GM21576 (cell line): ENCODE results near the gene CASQ2.

ENCODE experiments used
- ATAC-seq: cut with Tn5 transposase; IDR thresholded peaks from one replicate; pipeline ENCODE4 v1.9.1; 2021; ENCODE audit warnings: mild to moderate bottlenecking, moderate library complexity; ENCODE audit not compliant: unreplicated experiment

Gene CASQ2

GRCh38 chr1:115732316-115732715 lies 36.2 kb downstream of the CASQ2 start:
- no peak for ATAC-seq

GRCh38 chr1:115729756-115730155 lies 38.8 kb downstream of the CASQ2 start:
- ATAC-seq: peak; percentile 100

GRCh38 chr1:115728341-115728740 lies 40.2 kb downstream of the CASQ2 start:
- no peak for ATAC-seq

GRCh38 chr1:115727706-115728249 lies 40.7 kb downstream of the CASQ2 start:
- no peak for ATAC-seq

- no peak for ATAC-seq
Observed at GRCh38 chr1:115726570-115726969, 41.9 kb downstream of the CASQ2 start.

- ATAC-seq: no peak
Observed at GRCh38 chr1:115726161-115726560, 42.4 kb downstream of the CASQ2 start.

GRCh38 chr1:115725600-115725999 lies 42.9 kb downstream of the CASQ2 start:
- ATAC-seq: no peak

GRCh38 chr1:115723756-115724155 lies 44.8 kb downstream of the CASQ2 start:
- ATAC-seq: no peak

- no peak for ATAC-seq
Observed at GRCh38 chr1:115722221-115722620, 46.3 kb downstream of the CASQ2 start.

GRCh38 chr1:115719285-115719684 lies 49.2 kb downstream of the CASQ2 start:
- no peak for ATAC-seq

GRCh38 chr1:115718011-115718754 lies 50.3 kb downstream of the CASQ2 start:
- no peak for ATAC-seq

- ATAC-seq: peak; percentile 44
Observed at GRCh38 chr1:115717541-115717940, 51.0 kb downstream of the CASQ2 start.

- ATAC-seq: no peak
Observed at GRCh38 chr1:115714572-115715141, 53.9 kb downstream of the CASQ2 start.

- no peak for ATAC-seq
Observed at GRCh38 chr1:115713906-115714305, 54.6 kb downstream of the CASQ2 start.

- no peak for ATAC-seq
Observed at GRCh38 chr1:115712911-115713609, 55.5 kb downstream of the CASQ2 start.

- ATAC-seq: no peak
Observed at GRCh38 chr1:115710859-115711624, 57.5 kb downstream of the CASQ2 start.

- ATAC-seq: peak; percentile 53
Observed at GRCh38 chr1:115706587-115707425, 61.7 kb downstream of the CASQ2 start.

- no peak for ATAC-seq
Observed at GRCh38 chr1:115705963-115706362, 62.6 kb downstream of the CASQ2 start.

GRCh38 chr1:115705085-115705951 lies 63.2 kb downstream of the CASQ2 start:
- no peak for ATAC-seq
